Muscle layer of duodenum (tissue), 2 donors: Measurements from ENCODE around the gene PTPN14.

Experiments
- H3K27ac ChIP-seq: one replicate; pipeline ENCODE4 v1.7.0; 2013; ENCODE audit warnings: mild to moderate bottlenecking, low read length
- H3K27me3 ChIP-seq: one replicate; pipeline ENCODE4 v1.7.0; 2013; ENCODE audit warnings: low read depth, mild to moderate bottlenecking, control low read depth, low read length
- H3K36me3 ChIP-seq, 2 donors: one replicate each; pipeline ENCODE4 v1.7.0; 2013; ENCODE audit warnings: low read length in 2 of 2, control low read depth in 1 of 2, mild to moderate bottlenecking in 1 of 2; ENCODE audit not compliant: insufficient read depth in 2 of 2, control insufficient read depth in 1 of 2
- H3K4me1 ChIP-seq, 2 donors: one replicate each; pipeline ENCODE4 v1.7.0; 2013; ENCODE audit warnings: low read length in 2 of 2, mild to moderate bottlenecking in 2 of 2, control low read depth in 1 of 2, moderate library complexity in 1 of 2; ENCODE audit not compliant: insufficient read depth in 2 of 2, control insufficient read depth in 1 of 2
- H3K4me3 ChIP-seq, 2 donors: one replicate each; pipeline ENCODE4 v1.7.0; 2013; ENCODE audit warnings: low read length in 2 of 2, low read depth in 1 of 2, mild to moderate bottlenecking in 1 of 2
- H3K9me3 ChIP-seq, 2 donors: one replicate each; pipeline ENCODE4 v1.7.0; 2013; ENCODE audit warnings: low read length in 2 of 2, control low read depth in 1 of 2, mild to moderate bottlenecking in 1 of 2; ENCODE audit not compliant: control insufficient read depth in 1 of 2
- donor health status: healthy.

The PTPN14 gene

DNA sequence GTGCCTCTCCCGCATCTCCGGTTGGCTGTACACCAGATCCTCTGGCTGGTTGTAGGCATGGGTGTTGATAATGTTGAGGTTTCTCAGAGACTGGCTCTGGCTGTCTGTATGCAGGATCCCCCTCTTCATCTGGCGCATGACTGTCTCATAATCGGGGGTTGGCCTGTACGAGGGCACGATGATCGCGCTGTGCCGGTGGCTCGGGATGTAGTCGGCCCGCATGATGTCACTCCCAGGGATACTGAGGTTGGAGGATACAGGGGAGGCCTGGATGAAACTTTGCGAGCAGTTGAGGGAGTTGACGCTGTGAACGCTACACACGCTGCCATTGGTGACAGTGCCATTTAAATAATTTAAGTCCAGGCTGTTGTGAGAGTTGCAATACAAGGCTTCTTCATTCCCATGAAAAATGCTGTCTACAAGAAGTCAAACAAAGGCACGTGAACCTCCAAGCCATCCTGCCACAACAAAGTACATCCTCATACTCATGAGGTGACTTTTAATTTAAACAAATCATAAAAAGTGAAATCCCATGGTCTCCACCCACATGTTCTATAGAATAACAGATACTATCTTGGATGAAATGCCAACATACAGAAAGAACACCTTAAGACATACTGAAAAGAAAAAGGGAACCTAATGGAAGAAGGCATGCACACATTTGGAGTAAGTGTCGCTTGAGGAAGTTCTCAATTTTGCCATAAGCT lies 166.9 kb downstream of the PTPN14 start:
- no peak overlapping the region for H3K27ac ChIP-seq
- peaks cover 0 to 25% of the 10 kb centered on the region in 2 donors for H3K36me3 ChIP-seq
- no peaks in the 10 kb centered on the region for H3K9me3 ChIP-seq
- no peaks in the 10 kb centered on the region for H3K27me3 ChIP-seq
- H3K4me1 ChIP-seq = no peaks in the 10 kb centered on the region
- H3K4me3 ChIP-seq = no peak overlapping the region

DNA sequence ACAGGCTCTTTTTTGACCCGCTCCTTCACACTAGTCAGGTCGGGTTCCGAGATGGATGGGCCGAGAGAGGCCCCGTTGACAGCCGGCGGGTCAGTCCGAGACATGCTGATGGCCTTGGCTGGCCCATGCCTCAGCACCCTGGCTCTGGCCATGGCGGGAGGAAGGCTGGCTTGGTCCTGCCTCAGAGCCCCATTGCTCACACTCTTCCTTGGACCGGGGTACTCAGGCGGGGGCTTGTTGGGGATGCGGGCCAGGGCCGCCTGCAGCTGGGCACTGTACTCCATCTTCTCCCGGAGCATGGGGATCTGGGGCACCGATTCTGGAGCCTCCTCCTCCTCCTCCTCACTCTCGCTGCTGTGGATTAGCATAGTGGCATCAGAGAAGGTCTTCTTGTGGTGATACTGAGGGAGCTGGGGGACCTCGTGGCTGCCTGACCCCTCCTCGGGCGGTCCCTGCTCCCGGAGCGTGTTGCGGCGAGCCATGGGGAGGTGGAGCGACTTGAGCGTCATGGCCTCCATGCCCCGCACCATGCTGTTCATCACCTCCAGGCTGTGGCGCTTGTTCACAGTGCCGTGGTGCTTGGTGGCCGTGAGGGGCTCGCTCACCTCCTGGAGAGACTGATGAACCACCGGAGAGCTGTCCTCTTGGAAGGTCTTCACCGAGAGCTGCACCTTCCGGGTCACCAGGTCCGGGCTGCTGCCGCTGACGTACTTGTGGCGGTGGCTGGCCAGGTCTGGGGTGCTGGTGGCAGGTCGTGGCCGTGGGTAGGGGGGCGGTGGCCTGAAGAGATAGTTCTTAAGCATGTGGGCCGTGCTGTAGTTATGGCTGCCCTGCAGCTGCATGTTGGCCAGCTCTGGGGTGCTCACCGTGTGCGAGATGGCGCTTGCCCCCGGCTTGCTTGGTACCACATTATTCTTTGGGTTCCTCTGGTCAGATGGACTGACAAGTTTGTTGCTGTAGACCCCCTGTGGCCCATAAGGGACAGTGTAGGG lies 167.7 kb downstream of the PTPN14 start:
- H3K4me1 ChIP-seq = no peaks in the 10 kb centered on the region
- H3K27ac ChIP-seq = no peak overlapping the region
- peaks cover 0 to 33% of the 10 kb centered on the region in 2 donors for H3K36me3 ChIP-seq
- H3K4me3 ChIP-seq = no peak overlapping the region
- H3K27me3 ChIP-seq = no peaks in the 10 kb centered on the region
- H3K9me3 ChIP-seq = no peaks in the 10 kb centered on the region

DNA sequence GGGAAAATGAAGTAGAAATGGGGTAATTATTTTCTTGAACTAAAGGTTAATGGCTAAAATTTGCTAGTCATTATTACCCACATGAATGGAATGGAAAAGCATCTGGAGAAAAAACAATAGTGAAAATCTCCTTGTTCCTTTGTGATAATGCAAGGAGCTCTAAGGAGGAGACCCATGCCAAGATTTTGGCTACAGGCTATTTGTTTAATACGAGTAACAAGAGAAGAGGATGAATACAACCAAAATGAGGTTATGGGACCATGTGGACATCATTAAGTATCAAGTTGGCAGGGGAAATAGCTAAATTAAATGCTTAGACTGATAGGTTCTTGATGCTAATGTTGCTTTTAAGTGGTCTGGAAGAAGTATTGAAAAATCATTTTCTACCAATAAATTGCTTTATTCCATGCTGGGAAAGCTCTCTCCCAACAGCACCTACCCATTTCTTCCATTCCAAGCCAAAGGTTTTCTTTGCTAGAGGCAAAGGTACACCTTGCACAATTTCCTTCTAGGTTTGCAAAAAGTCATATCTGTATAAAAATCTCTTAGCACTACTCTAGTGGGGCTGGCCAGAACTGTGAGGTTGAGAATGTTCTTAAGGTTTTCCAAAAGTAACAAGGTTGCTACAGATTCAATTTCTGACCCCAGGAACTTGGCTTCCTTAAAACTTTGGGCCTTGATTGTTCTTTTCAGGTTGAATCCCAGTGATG lies 170.3 kb downstream of the PTPN14 start:
- Histone ChIP-seq H3K4me1 (no peaks in the 10 kb centered on the region), H3K27ac (no peak overlapping the region), H3K27me3 (no peaks in the 10 kb centered on the region), H3K9me3 (no peaks in the 10 kb centered on the region), H3K4me3 (no peak overlapping the region), H3K36me3 (peaks cover 0 to 36% of the 10 kb centered on the region in 2 donors)

DNA sequence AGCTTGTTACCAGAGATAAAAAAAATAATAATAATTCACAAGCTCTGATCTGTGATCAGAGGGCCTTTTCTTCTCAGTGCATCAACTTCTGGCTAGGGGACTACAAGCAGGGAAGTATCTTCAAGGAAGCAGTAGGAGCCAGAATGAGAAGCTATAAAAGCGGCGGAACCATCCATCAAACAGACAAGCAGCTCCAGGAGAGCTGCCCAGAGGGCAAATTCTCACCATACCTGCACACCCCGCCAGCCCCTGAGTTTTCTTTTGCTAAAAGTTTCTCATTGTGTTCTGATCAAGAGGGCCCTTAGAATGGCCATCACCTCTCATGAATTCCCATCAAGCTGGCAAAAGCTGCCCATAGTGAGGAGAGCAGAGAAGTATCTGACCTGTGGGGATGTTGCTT lies 171.0 kb downstream of the PTPN14 start:
- Histone ChIP-seq H3K27ac (no peak overlapping the region), H3K4me1 (no peaks in the 10 kb centered on the region), H3K36me3 (peaks cover 4 to 33% of the 10 kb centered on the region in 2 donors), H3K4me3 (no peak overlapping the region), H3K9me3 (no peaks in the 10 kb centered on the region), H3K27me3 (no peaks in the 10 kb centered on the region)

DNA sequence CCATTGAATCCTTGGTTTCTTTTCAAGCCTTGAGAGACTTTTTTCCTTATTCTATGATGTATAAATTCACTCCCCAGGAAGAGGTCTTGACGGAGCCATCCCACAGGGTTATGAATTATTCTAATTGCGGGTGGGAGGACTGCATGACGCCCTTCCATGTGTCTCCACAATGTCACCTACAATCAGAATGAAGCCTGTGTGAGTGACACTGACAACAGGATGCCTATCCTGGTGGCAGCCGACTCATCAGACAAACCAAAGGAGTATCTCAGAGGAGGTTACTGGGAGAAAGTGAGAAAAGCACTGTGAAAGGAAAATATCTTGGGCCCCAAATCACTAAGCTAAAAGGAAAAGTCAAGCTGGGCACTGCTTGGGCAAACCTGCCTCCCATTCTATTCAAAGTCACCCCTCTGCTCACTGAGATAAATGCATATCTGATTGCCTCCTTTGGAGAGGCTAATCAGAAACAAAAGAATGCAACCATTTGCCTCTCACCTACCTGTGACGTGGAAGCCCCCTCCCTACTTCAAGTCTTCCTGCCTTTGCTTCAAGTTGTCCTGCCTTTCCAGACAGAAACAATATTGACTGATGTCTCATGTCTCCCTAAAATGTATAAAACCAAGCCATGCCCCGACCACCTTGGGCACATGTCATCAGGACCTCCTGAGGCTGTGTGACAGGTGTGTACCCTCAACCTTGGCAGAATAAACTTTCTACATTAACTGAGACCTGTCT lies 172.0 kb downstream of the PTPN14 start:
- Histone ChIP-seq H3K4me1 (peaks cover 0 to under 1% of the 10 kb centered on the region in 2 donors), H3K27ac (no peak overlapping the region), H3K27me3 (no peaks in the 10 kb centered on the region), H3K9me3 (no peaks in the 10 kb centered on the region), H3K4me3 (no peak overlapping the region), H3K36me3 (peaks cover 4 to 33% of the 10 kb centered on the region in 2 donors)

DNA sequence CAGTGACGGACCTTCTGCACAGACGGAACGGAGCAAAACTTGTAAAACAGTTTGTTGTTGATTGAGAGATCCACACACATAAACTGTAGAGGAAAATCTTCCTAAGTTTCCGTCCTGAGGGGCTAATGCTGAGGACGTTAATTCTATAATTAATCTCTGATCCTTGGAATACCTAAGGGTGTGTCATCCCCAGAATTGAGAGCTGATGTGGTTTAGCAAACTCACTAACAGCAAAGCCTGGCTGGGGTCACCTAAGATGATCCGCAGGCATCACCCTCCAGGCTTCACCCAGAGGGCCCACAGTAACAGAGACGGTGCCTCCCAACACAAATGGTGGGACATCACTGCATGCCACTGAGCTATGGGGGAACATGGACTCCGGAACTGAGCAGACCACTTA lies 172.9 kb downstream of the PTPN14 start:
- peaks cover 0 to 5% of the 10 kb centered on the region in 2 donors for H3K4me1 ChIP-seq
- no peaks in the 10 kb centered on the region for H3K9me3 ChIP-seq
- no peak overlapping the region for H3K27ac ChIP-seq
- no peaks in the 10 kb centered on the region for H3K27me3 ChIP-seq
- peaks cover 4 to 24% of the 10 kb centered on the region in 2 donors for H3K36me3 ChIP-seq
- no peak overlapping the region for H3K4me3 ChIP-seq

DNA sequence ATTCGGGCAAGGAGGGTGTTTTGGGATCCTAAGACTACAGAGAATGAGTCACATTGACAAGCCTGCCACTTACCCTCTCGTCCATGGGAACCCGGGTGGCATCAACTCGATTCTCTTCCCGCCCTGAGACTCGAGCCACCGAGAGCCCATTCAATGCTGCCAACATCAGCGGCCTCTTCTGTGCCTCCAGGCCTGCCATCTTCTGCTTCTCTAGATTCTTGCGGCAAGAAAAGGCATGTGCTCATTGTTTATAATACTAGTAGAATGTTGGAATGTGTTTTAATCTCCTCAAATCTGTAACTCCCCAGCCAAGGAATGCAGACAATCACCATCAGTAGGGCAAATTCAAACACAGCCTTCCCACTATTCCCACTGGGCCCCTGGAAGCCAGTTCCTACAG lies 173.5 kb downstream of the PTPN14 start:
- no peak overlapping the region for H3K4me3 ChIP-seq
- H3K36me3 ChIP-seq = peaks cover 4 to 19% of the 10 kb centered on the region in 2 donors
- no peak overlapping the region for H3K27ac ChIP-seq

DNA sequence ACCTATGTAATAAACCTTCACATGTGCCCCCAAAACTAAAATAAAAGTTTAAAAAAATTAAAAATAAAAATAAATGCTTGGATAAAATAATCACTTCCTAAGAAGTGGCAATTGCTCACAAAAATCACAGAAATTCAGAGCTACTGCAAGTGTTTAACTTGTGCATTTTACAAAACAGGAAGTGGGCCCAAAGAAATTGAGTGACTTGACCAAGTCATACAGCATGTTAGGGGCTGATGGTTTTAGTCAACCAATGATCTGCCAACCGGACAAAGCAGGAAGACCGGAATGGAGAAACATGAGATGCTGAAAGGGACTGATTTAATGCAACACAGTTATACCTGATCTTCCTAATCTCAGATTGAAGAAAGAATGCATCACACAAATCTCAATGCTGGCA lies 173.9 kb downstream of the PTPN14 start:
- no peaks in the 10 kb centered on the region for H3K9me3 ChIP-seq
- peaks cover 0 to 5% of the 10 kb centered on the region in 2 donors for H3K4me1 ChIP-seq
- H3K27me3 ChIP-seq = no peaks in the 10 kb centered on the region
- H3K36me3 ChIP-seq = peaks cover 4 to 23% of the 10 kb centered on the region in 2 donors
- H3K27ac ChIP-seq = no peak overlapping the region
- H3K4me3 ChIP-seq = no peak overlapping the region

More for the DNA sequence above, 173.5 kb downstream of the PTPN14 start:
- no peaks in the 10 kb centered on the region for H3K9me3 ChIP-seq
- H3K27me3 ChIP-seq = no peaks in the 10 kb centered on the region
- peaks cover 0 to 5% of the 10 kb centered on the region in 2 donors for H3K4me1 ChIP-seq

DNA sequence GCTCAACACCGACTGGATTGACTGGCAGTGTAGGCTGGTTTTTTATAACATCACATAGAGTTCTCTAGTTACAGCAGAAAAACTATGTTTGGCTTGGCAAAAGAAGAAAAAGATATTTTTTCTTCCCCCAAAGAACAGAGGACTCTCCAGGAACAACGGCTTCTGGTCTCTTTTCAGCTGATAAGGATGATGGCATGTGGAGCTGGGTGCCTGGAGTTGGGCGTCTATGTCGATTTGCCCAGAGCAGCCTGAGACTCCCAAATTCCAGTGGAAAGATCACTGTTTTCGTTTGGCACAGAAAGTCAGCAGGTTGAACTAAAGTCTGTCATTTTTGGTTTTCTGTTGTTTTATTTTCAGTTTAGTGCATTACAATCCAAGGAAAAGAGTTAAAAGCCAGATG lies 179.3 kb downstream of the PTPN14 start:
- Histone ChIP-seq H3K27ac (no peak overlapping the region), H3K9me3 (no peaks in the 10 kb centered on the region), H3K36me3 (peaks cover 17 to 39% of the 10 kb centered on the region in 2 donors), H3K4me3 (no peak overlapping the region), H3K4me1 (peaks cover 0 to 5% of the 10 kb centered on the region in 2 donors), H3K27me3 (no peaks in the 10 kb centered on the region)

DNA sequence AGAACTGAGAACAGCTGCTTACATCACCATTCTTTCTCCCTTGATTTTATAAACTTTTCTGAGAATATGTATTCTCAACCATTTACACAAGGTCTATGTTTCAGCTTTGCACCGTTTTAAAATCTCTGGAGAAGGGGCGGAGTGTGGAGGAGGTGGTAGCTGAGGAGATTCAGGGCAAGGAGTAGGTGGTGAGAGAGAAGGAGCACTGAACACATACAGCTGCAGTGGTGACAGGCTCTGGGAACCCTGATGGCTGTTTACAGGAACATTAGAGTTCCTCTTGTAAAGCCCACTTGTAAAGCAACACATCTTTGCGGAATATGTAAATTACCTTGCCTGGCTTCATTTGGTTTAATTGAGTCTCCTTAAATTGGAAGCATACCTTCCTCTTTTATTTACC lies 180.8 kb downstream of the PTPN14 start:
- Histone ChIP-seq H3K27ac (no peak overlapping the region), H3K4me1 (peaks cover 0 to 5% of the 10 kb centered on the region in 2 donors), H3K4me3 (no peak overlapping the region), H3K27me3 (no peaks in the 10 kb centered on the region), H3K9me3 (no peaks in the 10 kb centered on the region), H3K36me3 (peaks cover 13 to 39% of the 10 kb centered on the region in 2 donors)
